SK-N-DZ (cell line): Measurements from ENCODE around the gene ST6GALNAC2.
"Not testable (repeated sequence)": the region's sequence is repeated elsewhere in the genome, so short reads cannot be mapped to it uniquely, and the experiment has no call there.

Source experiments
- DNase-seq: peaks from one replicate; pipeline ENCODE4 v3.0.0-alpha.2; 2015; ENCODE audit warnings: low spot score
- small RNA-seq, 2 experiments: library from RNA; depleted of rRNA; stranded (forward); fragments of <200 nt; gene quantifications; one replicate each; pipeline ENCODE3, GENCODE V24; 2014

The ST6GALNAC2 gene

DNA sequence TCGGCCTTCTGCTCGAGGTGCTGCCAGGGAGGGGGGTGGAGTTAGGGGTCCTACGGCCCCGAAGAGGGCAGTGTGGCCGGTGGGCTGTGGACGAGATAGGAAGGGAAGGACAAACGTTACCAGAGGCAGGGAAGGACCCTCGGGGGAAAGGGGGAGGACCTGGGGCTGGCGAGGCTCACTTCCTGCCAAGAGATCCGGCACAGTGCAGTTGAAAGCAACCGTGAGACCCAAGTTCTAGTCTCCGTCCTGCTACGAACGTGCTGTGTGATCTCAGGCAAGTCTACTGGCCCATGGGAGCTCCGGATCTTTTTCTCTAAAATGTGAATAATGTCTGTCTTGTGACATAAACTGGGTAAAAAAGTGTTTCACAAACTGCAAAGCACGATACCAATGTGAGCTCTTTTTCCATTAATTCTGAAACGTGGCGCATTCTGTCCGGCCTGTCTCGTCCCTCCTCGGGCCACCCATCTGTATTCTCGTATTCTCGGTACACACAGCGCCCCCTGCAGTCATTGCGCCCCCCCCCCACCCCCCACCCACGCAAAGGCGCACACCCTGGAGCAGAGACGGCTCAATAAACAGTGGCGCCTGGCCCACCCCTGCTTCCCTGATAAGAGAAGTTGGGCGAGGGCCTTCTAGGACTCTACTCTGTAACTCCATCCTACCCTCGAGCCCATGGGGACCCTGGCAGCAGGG, 57.0 kb downstream of the ST6GALNAC2 start:
- no peak for DNase-seq

DNA sequence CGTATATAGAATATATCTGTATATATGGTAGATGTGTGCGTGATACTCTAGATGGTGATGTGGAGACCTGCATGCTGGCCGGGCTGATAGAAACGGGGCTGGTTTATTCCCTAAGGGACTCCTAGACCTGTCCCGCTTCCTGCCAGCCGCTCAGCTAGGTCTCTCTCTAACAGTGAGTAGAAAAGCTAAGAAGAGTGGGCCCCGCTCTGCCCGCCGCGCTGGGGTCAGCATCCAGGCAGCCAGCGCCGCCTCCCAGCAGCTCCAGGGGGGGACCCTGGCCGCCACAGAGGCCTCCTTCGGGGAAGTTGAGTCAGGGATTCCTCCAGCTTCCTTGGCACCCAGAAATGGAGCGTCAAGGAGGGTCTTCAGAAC, 57.5 kb downstream of the ST6GALNAC2 start:
- DNase-seq, result no peak

DNA sequence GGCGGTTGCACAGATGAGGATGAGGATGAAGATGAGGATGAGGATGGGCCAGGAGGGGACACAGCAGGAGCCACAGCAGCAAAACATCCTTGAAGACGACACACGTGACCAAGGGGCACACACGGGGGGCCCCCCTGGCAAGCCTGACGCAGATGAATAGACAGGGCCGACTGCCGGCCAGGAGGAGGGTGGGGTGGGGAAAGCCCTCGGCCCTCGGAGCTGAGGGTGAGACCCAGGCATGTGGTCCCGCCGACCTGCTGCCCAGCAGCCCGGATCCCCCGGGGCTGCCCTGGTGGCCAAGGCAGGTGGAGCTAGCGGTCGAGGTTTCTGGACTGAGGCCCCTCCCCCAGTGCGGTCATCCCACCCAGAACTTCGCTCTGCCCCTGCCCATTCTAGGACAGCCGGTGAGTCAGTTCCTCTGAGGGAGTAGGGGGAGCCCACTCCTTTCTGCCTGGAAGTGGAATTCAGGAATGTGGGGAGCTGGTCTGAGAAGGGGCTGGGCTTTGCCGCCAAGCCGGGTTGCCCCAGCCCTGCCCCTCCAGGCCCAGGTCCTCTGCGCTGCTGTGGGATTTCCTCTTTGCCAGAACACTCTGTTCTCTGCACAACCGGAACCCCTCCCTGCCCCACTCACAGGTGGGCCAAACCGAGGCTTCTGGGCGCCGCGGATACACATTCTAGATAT, 58.1 kb downstream of the ST6GALNAC2 start:
- DNase-seq, result no peak

DNA sequence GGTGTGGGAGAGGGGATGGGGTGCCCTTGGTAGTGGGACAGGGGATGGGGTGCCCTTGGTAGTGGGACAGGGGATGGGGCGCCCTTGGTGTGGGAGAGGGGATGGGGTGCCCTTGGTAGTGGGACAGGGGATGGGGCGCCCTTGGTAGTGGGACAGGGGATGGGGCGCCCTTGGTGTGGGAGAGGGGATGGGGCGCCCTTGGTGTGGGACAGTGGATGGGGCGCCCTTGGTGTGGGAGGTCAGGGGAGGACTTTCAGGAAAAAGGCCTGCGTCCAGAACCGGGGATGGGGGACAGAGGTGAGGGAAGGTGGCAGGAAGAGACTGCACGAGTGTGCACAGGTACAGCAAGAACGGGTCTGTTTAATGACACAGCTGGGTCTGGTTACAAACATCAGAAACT, 58.6 kb downstream of the ST6GALNAC2 start:
- not testable (repeated sequence) for DNase-seq

DNA sequence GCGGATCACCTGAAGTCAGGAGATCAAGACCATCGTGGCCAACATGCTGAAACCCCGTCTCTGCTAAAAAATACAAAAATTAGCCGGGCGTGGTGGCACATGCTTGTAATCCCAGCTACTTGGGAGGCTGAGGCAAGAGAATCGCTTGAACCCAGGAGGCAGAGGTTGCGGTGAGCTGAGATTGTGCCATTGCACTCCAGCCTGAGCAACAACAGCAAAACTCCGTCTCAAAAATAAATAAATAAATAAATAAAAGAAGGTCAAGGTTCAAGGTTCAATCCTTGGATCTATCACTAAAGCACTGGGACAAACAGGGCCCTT, 60.2 kb downstream of the ST6GALNAC2 start:
- DNase-seq, result not testable (repeated sequence)

DNA sequence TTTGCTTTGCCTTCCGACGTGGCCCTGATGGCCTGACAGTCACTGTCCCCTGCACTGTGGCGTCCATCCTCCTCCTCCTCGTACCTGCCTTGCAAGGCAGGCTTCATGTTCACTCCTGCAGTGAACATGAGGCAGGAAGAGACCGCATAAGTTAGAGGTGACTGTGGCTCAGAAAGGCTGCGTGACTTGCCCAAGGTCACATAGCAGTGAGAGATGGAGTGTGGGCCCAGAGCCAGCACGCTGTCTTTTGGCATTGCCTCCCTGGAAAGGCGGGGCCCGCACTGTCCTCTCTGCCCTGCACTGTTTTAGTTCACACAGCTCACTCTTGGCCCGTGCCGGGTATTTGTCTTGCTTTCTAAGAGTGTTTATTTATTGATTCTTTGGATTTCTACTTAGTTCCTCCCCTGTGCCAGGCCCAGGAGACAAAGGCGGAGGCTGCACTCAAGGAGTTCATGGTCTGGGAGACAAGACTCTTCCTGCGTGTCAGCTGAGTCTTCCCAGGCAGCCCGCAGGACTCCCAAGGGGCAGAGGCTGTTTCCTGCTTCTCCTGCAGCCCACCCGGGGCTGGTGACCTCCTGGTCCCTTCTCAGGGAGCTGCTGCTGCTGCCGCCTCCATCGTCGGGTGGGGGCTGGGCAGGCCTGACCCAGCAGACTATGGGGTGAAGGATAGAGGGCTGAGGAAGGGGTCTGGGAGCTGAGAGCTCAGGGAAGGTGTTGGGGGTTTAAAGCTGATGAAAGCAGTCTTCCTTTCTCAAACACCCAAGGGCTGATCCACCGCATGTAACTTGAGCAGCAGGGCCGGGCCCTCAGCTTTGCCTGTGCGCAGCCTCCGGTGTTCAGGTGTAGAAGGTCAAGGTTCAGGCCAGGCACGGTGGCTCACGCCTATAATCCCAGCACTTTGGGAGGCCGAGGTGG, 60.8 kb downstream of the ST6GALNAC2 start:
- DNase-seq, result peak; percentile 88

DNA sequence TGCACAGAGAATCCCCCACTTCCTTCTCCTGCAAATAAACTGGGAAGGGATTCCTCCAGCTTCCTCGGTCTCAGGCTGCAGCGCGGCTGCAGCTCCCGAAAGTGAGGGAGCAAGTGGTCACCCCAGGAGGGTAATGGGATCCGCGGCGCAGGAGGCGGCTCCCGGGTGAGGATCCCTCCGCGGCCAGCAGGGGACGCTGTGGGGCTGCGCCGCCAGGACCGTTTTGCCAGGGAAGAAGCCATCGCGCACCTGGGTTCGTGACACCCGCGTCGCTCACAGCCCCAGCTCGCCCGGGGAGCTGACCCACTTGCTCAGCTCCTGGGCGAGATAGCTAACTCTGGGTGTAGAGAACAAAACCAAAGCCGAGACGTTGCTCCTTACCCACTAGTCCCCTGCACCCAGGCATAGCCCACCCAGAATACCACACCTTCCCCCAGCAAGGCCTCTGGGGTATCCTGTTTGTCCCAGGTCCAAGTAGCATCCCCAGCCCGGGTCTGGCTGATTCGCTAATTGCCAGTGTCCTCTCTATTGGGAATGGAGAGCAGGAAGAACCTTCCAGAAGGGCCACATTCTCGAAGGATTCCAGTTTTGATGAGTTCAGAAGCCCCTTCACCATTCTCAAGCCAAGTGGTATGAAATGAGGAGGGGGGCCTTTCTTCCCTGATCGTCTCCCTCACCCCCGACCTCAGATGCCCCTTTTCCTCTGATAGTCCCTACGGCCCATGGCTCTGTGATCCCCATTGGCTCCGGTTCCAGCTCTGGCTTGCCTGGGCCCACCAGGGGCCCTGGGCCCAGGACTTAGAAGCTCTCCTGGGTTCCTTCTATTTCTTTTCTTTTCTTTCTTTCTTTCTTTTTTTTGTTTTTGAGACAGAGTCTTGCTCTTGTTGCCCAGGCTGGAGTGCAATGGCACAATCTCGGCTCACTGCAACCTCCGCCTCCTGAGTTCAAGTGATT, 62.3 kb downstream of the ST6GALNAC2 start:
- peak; percentile 69 for DNase-seq

DNA sequence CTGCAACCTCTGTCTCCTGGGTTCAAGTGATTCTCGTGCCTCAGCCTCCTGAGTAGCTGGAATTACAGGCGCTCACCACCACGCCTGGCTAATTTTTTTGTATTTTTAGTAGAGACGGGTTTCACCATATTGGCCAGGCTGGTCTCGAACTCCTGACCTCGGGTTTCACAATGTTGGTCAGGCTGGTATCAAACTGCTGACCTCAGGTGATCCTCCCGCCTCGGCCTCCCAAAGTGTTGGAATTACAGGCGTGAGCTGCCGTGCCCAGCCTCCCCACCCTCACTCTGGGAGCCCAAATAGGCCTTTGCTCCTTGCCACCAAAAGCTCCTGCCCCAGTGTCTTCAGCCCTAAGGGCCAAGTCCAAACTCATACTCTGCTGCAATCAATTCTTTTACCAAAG, 64.0 kb downstream of the ST6GALNAC2 start:
- not testable (repeated sequence) for DNase-seq

DNA sequence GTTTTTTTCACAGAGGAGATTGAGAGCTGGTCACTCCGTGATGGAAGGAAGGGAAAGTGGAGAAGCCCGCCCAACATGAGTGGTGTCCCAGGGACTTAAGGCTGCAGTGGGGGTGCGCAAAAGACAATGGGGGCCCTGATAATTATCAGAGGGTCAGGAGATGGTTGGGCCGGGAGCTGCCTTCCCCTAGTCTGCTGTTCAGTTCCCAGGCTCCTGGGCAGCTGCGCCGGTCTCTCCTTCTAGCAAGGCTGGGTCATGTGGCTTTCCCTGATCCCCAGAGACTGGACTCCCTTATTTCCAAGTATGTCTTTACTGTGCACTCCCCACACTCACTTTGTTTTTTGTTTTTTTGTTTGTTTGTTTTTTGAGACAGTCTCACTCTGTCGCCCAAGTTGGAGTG, 64.4 kb downstream of the ST6GALNAC2 start:
- DNase-seq, result no peak

DNA sequence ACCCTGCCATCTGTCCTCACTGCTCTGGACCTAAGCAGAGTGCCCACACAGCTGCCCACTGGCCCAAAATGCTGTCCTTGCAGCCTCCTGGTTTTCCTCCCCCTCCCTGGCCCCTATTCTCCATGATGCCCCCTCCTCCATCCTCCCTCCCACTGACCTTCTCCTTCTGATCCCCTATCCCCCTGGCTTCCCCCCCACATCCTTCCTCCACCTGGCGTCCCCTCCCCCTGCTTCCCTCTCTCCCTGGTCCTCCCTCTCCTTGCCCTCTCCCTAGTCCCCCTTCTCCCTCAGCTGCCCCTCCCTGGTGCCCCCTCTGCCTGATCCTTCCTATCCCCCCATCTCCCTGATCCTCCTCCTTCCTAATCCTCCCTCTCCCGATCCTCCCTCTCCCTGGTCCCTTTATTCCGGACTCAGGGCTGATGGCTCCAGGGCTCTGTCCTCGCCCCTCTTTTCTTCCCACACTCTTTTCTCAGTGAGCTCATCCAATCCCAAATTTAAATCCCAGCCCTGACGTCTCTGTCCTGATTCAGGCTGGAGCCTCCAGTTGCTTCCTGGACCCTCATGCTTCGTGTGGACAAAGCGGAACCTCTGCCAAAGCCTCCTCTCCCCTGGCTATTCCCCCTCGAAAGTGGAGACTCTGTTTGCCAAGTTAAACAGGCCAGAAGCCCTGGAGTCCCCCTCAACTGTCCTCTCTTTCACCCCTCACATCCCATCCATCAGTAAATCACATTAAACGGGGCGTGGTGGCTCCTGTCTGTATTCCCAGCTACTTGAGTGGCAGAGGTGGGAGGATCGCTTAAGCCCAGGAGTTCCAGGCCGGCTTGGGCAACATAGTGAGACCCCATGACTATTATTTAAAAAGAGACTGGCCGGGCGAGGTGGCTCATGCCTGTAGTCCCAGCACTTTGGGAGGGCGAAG, 66.4 kb downstream of the ST6GALNAC2 start:
- no peak for DNase-seq

DNA sequence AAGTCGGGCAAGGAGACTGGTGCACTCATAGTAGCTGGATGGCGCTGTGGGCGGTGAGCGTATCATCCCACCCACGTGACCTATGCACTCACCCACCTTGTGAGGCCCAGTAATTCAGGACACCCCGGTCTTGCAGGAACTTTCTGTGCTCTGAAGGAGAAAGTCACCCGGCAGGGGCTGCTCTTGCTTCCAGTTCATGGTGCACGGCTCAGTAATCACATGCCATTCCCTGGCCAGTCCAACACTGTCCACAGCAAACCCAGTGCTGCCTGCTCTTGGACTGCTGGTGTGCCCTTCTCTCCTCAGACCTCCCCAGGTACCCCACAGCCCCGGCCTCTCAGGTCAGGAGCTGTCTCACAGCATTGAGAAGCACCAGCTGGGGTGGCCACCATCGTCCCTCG, 68.0 kb downstream of the ST6GALNAC2 start:
- no peak for DNase-seq

Small RNAs within 50 kb of the gene (small RNA-seq; reads per million reads assigned to genes)
- gene AC015802.2 (0 reads per million in 2 experiments), gene SNORD1A (0 reads per million in 2 experiments), gene SNORD1B (16.3 to 272 reads per million in 2 experiments)
